Measurements from ENCODE around the gene TMIGD2.

TMIGD2 gene

GRCh38 chr19:4310247-4311121 is 8.3 kb upstream of the TMIGD2 start:
- ATAC-seq = peak; percentile 24
- no peak for DNase-seq (ENCODE audit: low spot score in 2 of 2)
- no peaks in the 10 kb centered on the region for H3K9me3 Mint-ChIP-seq
- H3K4me3 Mint-ChIP-seq = no peak overlapping the region
- H3K36me3 Mint-ChIP-seq = peaks cover 34% of the 10 kb centered on the region
- no peak overlapping the region for H3K27ac Mint-ChIP-seq
- H3K4me1 Mint-ChIP-seq = peaks cover 2% of the 10 kb centered on the region

- H3K27ac Mint-ChIP-seq = no peak overlapping the region
- H3K36me3 Mint-ChIP-seq = peaks cover 16% of the 10 kb centered on the region
- peaks cover 35% of the 10 kb centered on the region for H3K4me1 Mint-ChIP-seq
- ATAC-seq = no peak
- DNase-seq (ENCODE audit: low spot score in 2 of 2) = no peak
- H3K9me3 Mint-ChIP-seq = no peaks in the 10 kb centered on the region
- H3K4me3 Mint-ChIP-seq = peak overlapping the region; percentile 70
Measured at GRCh38 chr19:4305659-4306058, 3.5 kb upstream of the TMIGD2 start.

- Mint-ChIP-seq H3K4me1 (peaks cover 35% of the 10 kb centered on the region), H3K27ac (no peak overlapping the region), H3K4me3 (peak overlapping the region; percentile 70), H3K36me3 (peaks cover 16% of the 10 kb centered on the region), H3K9me3 (no peaks in the 10 kb centered on the region)
- ATAC-seq (no peak), DNase-seq (ENCODE audit: low spot score in 2 of 2) (no peak)
Measured at GRCh38 chr19:4305257-4305612, 3.0 kb upstream of the TMIGD2 start.

- Mint-ChIP-seq H3K9me3 (no peaks in the 10 kb centered on the region), H3K4me3 (peak within 1 kb of the TSS; percentile 70), H3K4me1 (peaks cover 35% of the 10 kb centered on the region), H3K27ac (peak within 1 kb of the TSS; percentile 51), H3K36me3 (peaks cover 16% of the 10 kb centered on the region)
- ATAC-seq = peak; percentile 90
- DNase-seq (ENCODE audit: low spot score in 2 of 2) = peak; percentile 72 to 86
Measured at GRCh38 chr19:4304538-4305256, 2.5 kb upstream of the TMIGD2 start, which contains the start of gene FSD1. FSD1 (plus strand) TSS chr19:4304598; CDS start chr19:4304747, 149 bp downstream.

- Mint-ChIP-seq H3K27ac (peak overlapping the region; percentile 51), H3K9me3 (no peaks in the 10 kb centered on the region)
- no peak for DNase-seq (ENCODE audit: low spot score in 2 of 2)
Measured at GRCh38 chr19:4303819-4304537, 1.8 kb upstream of the TMIGD2 start.

GRCh38 chr19:4301590-4302242 is 473 bp downstream of the TMIGD2 start:
- no peaks in the 10 kb centered on the region for H3K9me3 Mint-ChIP-seq
- peaks cover 4% of the 10 kb centered on the region for H3K36me3 Mint-ChIP-seq
- H3K27ac Mint-ChIP-seq = peak overlapping the region; percentile 81
- peaks cover 41% of the 10 kb centered on the region for H3K4me1 Mint-ChIP-seq
- ATAC-seq (peak; percentile 14), DNase-seq (ENCODE audit: low spot score in 2 of 2) (no peak)
- peak overlapping the region; percentile 66 for H3K4me3 Mint-ChIP-seq

More at GRCh38 chr19:4303819-4304537, 1.8 kb upstream of the TMIGD2 start:
- ATAC-seq = peak; percentile 64
- Mint-ChIP-seq H3K4me1 (peaks cover 36% of the 10 kb centered on the region), H3K4me3 (peak overlapping the region; percentile 70), H3K36me3 (peaks cover 12% of the 10 kb centered on the region)

GRCh38 chr19:4300589-4300988 is 1.6 kb downstream of the TMIGD2 start:
- Mint-ChIP-seq H3K9me3 (no peaks in the 10 kb centered on the region), H3K36me3 (peaks cover 4% of the 10 kb centered on the region), H3K4me3 (peak overlapping the region; percentile 66), H3K27ac (no peak overlapping the region), H3K4me1 (peaks cover 40% of the 10 kb centered on the region)
- ATAC-seq (no peak), DNase-seq (ENCODE audit: low spot score in 2 of 2) (no peak)

GRCh38 chr19:4298810-4299550 is 3.2 kb downstream of the TMIGD2 start:
- peak; percentile 14 for ATAC-seq
- Mint-ChIP-seq H3K36me3 (peaks cover 4% of the 10 kb centered on the region), H3K4me1 (peaks cover 30% of the 10 kb centered on the region), H3K9me3 (no peaks in the 10 kb centered on the region), H3K27ac (no peak overlapping the region), H3K4me3 (peak overlapping the region; percentile 24)
- no peak for DNase-seq (ENCODE audit: low spot score in 2 of 2)

- Mint-ChIP-seq H3K4me1 (peaks cover 22% of the 10 kb centered on the region), H3K9me3 (no peaks in the 10 kb centered on the region), H3K4me3 (peak overlapping the region; percentile 24), H3K36me3 (peaks cover 4% of the 10 kb centered on the region), H3K27ac (no peak overlapping the region)
- ATAC-seq (peak; percentile 96), DNase-seq (ENCODE audit: low spot score in 2 of 2) (peak in 1 of 2 donors; percentile 62)
Measured at GRCh38 chr19:4297901-4298809, 4.0 kb downstream of the TMIGD2 start.

GRCh38 chr19:4295972-4296771 is 6.0 kb downstream of the TMIGD2 start:
- Mint-ChIP-seq H3K4me1 (peaks cover 6% of the 10 kb centered on the region), H3K27ac (no peak overlapping the region), H3K4me3 (no peak overlapping the region), H3K36me3 (peaks cover 10% of the 10 kb centered on the region), H3K9me3 (no peaks in the 10 kb centered on the region)
- DNase-seq (ENCODE audit: low spot score in 2 of 2) (no peak), ATAC-seq (no peak)

GRCh38 chr19:4294389-4294788 is 7.8 kb downstream of the TMIGD2 start:
- peaks cover 6% of the 10 kb centered on the region for H3K4me1 Mint-ChIP-seq
- H3K36me3 Mint-ChIP-seq = peaks cover 10% of the 10 kb centered on the region
- no peak for ATAC-seq
- H3K9me3 Mint-ChIP-seq = no peaks in the 10 kb centered on the region
- H3K4me3 Mint-ChIP-seq = no peak overlapping the region
- no peak overlapping the region for H3K27ac Mint-ChIP-seq
- DNase-seq (ENCODE audit: low spot score in 2 of 2) = no peak

GRCh38 chr19:4292515-4292914 is 9.7 kb downstream of the TMIGD2 start:
- H3K9me3 Mint-ChIP-seq = no peaks in the 10 kb centered on the region
- H3K4me3 Mint-ChIP-seq = no peak overlapping the region
- no peaks in the 10 kb centered on the region for H3K4me1 Mint-ChIP-seq
- peaks cover 5% of the 10 kb centered on the region for H3K36me3 Mint-ChIP-seq
- H3K27ac Mint-ChIP-seq = no peak overlapping the region
- ATAC-seq (no peak), DNase-seq (ENCODE audit: low spot score in 2 of 2) (no peak)

GRCh38 chr19:4291184-4291732 is 10.9 kb downstream of the TMIGD2 start:
- no peaks in the 10 kb centered on the region for H3K4me1 Mint-ChIP-seq
- no peaks in the 10 kb centered on the region for H3K9me3 Mint-ChIP-seq
- no peak for ATAC-seq
- no peak overlapping the region for H3K27ac Mint-ChIP-seq
- DNase-seq (ENCODE audit: low spot score in 2 of 2) = no peak
- peaks cover 5% of the 10 kb centered on the region for H3K36me3 Mint-ChIP-seq
- H3K4me3 Mint-ChIP-seq = no peak overlapping the region
